ENCODE results near the gene HDAC9. TPM values are rescaled to one million over a fixed set of nuclear protein-coding genes. Genes with fewer than 3 reads are reported as not detected.

HDAC9 gene
- total RNA-seq, 1 experiment from 2014 or later = 4.3 TPM

DNA sequence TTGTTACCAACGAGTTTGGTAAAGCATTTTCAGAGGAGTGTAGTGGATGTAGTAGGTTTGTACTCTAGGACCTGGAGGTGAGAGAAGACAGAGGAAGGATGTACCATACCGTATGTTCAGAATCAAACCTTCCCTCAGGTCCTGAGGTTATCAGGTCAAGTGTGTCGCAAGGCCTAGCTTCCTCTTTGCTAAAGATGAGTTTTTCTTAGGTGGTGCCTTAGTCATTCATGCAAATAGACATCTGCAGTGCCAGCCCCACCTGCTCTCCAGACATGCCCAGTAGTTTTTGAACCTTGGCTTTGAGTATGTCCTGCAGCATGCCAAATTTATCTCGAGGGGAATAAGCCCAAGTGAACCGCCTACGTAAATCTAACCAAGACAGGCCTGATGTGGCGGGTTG lies 71.3 kb downstream of the HDAC9 start:
- no TSS peak for BruUV-seq (replicated peaks)
- POLR2A ChIA-PET = no interaction called here
- ATAC-seq = no peak
- DNase-seq (ENCODE audit: low read depth, low spot score) = no peak
- intact Hi-C loops (cut with micrococcal nuclease) = no loop called here
- Histone ChIP-seq H3K9me2 (ENCODE audit: insufficient read depth) (no peaks in the 10 kb centered on the region), H3K9me3 (ENCODE audit: control insufficient read depth in 1 of 2, insufficient read depth in 1 of 2, low read depth in 1 of 2, low read length in 2 of 2) (no peaks in the 10 kb centered on the region), H3K9ac (ENCODE audit: low read length) (no peak overlapping the region), H3K4me1 (ENCODE audit: control insufficient read depth in 1 of 2, insufficient read depth in 2 of 2, low read length in 2 of 2) (no peaks in the 10 kb centered on the region), H3K4me3 (replicated peaks in 1 of 2; ENCODE audit: low read depth in 1 of 2, low read length in 2 of 2) (no peak overlapping the region), H3K27me3 (ENCODE audit: insufficient read depth, low read length) (no peaks in the 10 kb centered on the region), H2AFZ (ENCODE audit: low read depth, low read length, poor library complexity, severe bottlenecking) (no peak overlapping the region), H3K79me2 (ENCODE audit: insufficient read depth, low read length) (no peaks in the 10 kb centered on the region), H4K20me1 (ENCODE audit: insufficient read depth) (no peaks in the 10 kb centered on the region), H3K36me3 (ENCODE audit: control insufficient read depth in 1 of 2, insufficient read depth in 2 of 2, low read length in 2 of 2) (no peaks in the 10 kb centered on the region), H3K27ac (ENCODE audit: low read depth, low read length) (no peak overlapping the region), H3K4me2 (ENCODE audit: low read length) (no peak overlapping the region)
- TF ChIP-seq EGR1 (IDR thresholded peaks at IDR 0.05; ENCODE audit: low read depth) = no peak
- no peak for TF ChIP-seq JUND (IDR thresholded peaks at IDR 0.05)
- no peak for TF ChIP-seq CTCF (IDR thresholded peaks at IDR 0.05 in 2 of 3, conservative IDR thresholded peaks at IDR 0.05 in 1 of 3; ENCODE audit: borderline replicate concordance in 1 of 3, insufficient read depth in 1 of 3, low read depth in 2 of 3, low read length in 2 of 3)
- no peak for TF ChIP-seq FOSL1 (IDR thresholded peaks at IDR 0.05; ENCODE audit: low read depth)
- TF ChIP-seq ELF1 (IDR thresholded peaks at IDR 0.05; ENCODE audit: borderline replicate concordance, low read depth) = no peak
- TF ChIP-seq, protein P1, sequence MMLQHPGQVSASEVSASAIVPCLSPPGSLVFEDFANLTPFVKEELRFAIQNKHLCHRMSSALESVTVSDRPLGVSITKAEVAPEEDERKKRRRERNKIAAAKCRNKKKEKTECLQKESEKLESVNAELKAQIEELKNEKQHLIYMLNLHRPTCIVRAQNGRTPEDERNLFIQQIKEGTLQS (IDR thresholded peaks at IDR 0.05) = no peak
- TF ChIP-seq, protein P2, sequence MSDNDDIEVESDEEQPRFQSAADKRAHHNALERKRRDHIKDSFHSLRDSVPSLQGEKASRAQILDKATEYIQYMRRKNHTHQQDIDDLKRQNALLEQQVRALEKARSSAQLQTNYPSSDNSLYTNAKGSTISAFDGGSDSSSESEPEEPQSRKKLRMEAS (IDR thresholded peaks at IDR 0.05) = no peak
- no peak for TF ChIP-seq SIN3A (IDR thresholded peaks at IDR 0.05; ENCODE audit: low read depth)
- TF ChIP-seq ZNF274 (IDR thresholded peaks at IDR 0.05; ENCODE audit: low read depth, low read length) = no peak
- TF ChIP-seq ZFX (IDR thresholded peaks at IDR 0.05) = no peak
- no peak for TF ChIP-seq CBX3 (IDR thresholded peaks at IDR 0.05; ENCODE audit: low read depth)
- TF ChIP-seq, protein P3, sequence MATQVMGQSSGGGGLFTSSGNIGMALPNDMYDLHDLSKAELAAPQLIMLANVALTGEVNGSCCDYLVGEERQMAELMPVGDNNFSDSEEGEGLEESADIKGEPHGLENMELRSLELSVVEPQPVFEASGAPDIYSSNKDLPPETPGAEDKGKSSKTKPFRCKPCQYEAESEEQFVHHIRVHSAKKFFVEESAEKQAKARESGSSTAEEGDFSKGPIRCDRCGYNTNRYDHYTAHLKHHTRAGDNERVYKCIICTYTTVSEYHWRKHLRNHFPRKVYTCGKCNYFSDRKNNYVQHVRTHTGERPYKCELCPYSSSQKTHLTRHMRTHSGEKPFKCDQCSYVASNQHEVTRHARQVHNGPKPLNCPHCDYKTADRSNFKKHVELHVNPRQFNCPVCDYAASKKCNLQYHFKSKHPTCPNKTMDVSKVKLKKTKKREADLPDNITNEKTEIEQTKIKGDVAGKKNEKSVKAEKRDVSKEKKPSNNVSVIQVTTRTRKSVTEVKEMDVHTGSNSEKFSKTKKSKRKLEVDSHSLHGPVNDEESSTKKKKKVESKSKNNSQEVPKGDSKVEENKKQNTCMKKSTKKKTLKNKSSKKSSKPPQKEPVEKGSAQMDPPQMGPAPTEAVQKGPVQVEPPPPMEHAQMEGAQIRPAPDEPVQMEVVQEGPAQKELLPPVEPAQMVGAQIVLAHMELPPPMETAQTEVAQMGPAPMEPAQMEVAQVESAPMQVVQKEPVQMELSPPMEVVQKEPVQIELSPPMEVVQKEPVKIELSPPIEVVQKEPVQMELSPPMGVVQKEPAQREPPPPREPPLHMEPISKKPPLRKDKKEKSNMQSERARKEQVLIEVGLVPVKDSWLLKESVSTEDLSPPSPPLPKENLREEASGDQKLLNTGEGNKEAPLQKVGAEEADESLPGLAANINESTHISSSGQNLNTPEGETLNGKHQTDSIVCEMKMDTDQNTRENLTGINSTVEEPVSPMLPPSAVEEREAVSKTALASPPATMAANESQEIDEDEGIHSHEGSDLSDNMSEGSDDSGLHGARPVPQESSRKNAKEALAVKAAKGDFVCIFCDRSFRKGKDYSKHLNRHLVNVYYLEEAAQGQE (IDR thresholded peaks at IDR 0.05; ENCODE audit: low read depth) = no peak
- no peak for TF ChIP-seq SRF (IDR thresholded peaks at IDR 0.05; ENCODE audit: low read depth)
- TF ChIP-seq EZH2 (IDR thresholded peaks at IDR 0.05) = no peak
- no peak for TF ChIP-seq RAD21 (IDR thresholded peaks at IDR 0.05; ENCODE audit: low read depth)
- CTCF ChIA-PET = interaction anchor here (2.2 to 6.2 kb wide), 2 partner anchors 210 to 215 kb away, joined by 7 to 93 read pairs; no protein-coding TSS in a partner anchor
- RAD21 ChIA-PET (ENCODE audit: low non-redundant PET in 1 of 2, low total read pairs in 2 of 2, uncharacterized antibody in 2 of 2, unreplicated experiment in 2 of 2) = no interaction called here
